GM23338 (cell line): Measurements from ENCODE around the gene PERCC1. TPM values are rescaled to one million over a fixed set of nuclear protein-coding genes. Genes with fewer than 3 reads are reported as not detected.

Experiments used
- ATAC-seq: fragments of 200-7000 bp; cut with Tn5 transposase; 3 replicates; pipeline ENCODE4 v1.9.1; 2020
- DNase-seq: peaks from one replicate; pipeline ENCODE4 v3.0.0-alpha.2; 2015; ENCODE audit warnings: low spot score
- H2AFZ ChIP-seq: fragments of 200-600 bp; sonication (generic); 2 replicates; pipeline ENCODE4 v1.8.0; 2016; ENCODE audit warnings: antibody characterized with exemption, mild to moderate bottlenecking, moderate library complexity
- H3F3A ChIP-seq: fragments of 200-600 bp; sonication (generic); replicated peaks from 2 replicates; pipeline ENCODE4 v1.8.0; 2017; ENCODE audit warnings: antibody characterized with exemption, mixed run types, low read depth
- H3K27ac ChIP-seq: fragments of 200-600 bp; sonication (generic); 2 replicates; pipeline ENCODE4 v1.6.1; 2016; ENCODE audit warnings: low read depth
- H3K27me3 ChIP-seq: fragments of 200-600 bp; sonication (generic); 2 replicates; pipeline ENCODE4 v1.8.0; 2016; ENCODE audit warnings: mild to moderate bottlenecking, mixed run types, moderate library complexity; ENCODE audit not compliant: insufficient read depth
- H3K36me3 ChIP-seq: fragments of 200-600 bp; sonication (generic); 2 replicates; pipeline ENCODE4 v1.8.0; 2016; ENCODE audit warnings: mild to moderate bottlenecking; ENCODE audit not compliant: insufficient read depth
- H3K4me1 ChIP-seq: fragments of 200-600 bp; sonication (generic); 2 replicates; pipeline ENCODE4 v1.8.0; 2016; ENCODE audit warnings: mild to moderate bottlenecking, moderate library complexity; ENCODE audit not compliant: insufficient read depth
- H3K4me2 ChIP-seq: fragments of 200-600 bp; sonication (generic); 2 replicates; pipeline ENCODE4 v1.7.1; 2017; ENCODE audit warnings: mixed run types
- H3K4me3 ChIP-seq: fragments of 200-600 bp; sonication (generic); 2 replicates; pipeline ENCODE4 v1.6.1; 2016; ENCODE audit warnings: mixed run types
- H3K79me2 ChIP-seq: fragments of 200-600 bp; sonication (generic); replicated peaks from 2 replicates; pipeline ENCODE4 v1.8.0; 2017; ENCODE audit warnings: mild to moderate bottlenecking; ENCODE audit not compliant: insufficient read depth
- H3K9me2 ChIP-seq: fragments of 200-600 bp; sonication (generic); 2 replicates; pipeline ENCODE4 v1.8.0; 2017; ENCODE audit not compliant: insufficient read depth
- H4K20me1 ChIP-seq: fragments of 200-600 bp; sonication (generic); replicated peaks from 2 replicates; pipeline ENCODE4 v1.8.0; 2017; ENCODE audit warnings: mild to moderate bottlenecking; ENCODE audit not compliant: insufficient read depth
- H3K27ac Mint-ChIP-seq: 2 replicates; pipeline ENCODE4 v1.8.0; 2020; ENCODE audit warnings: inconsistent platforms, mild to moderate bottlenecking, moderate library complexity, mixed read lengths
- H3K27me3 Mint-ChIP-seq: 3 replicates; pipeline ENCODE4 v1.8.0; 2022; ENCODE audit warnings: low read depth, mild to moderate bottlenecking, moderate library complexity, mixed read lengths, inconsistent platforms; ENCODE audit not compliant: insufficient read depth, poor library complexity
- H3K36me3 Mint-ChIP-seq: 3 replicates; pipeline ENCODE4 v1.8.0; 2021; ENCODE audit warnings: low read depth, mild to moderate bottlenecking, inconsistent platforms, moderate library complexity, mixed read lengths
- H3K4me1 Mint-ChIP-seq: 3 replicates; pipeline ENCODE4 v1.8.0; 2020; ENCODE audit warnings: mild to moderate bottlenecking, inconsistent platforms, mixed read lengths
- H3K4me3 Mint-ChIP-seq: 3 replicates; pipeline ENCODE4 v1.8.0; 2021; ENCODE audit warnings: moderate library complexity, mild to moderate bottlenecking, inconsistent platforms, mixed read lengths
- H3K9me3 Mint-ChIP-seq: 3 replicates; pipeline ENCODE4 v1.8.0; 2020; ENCODE audit warnings: moderate library complexity, mild to moderate bottlenecking, inconsistent platforms, mixed read lengths
- CREB1 ChIP-seq: fragments of 250-450 bp; sonication (Bioruptor Pico); IDR thresholded peaks from 2 replicates; pipeline ENCODE4 v1.5.0; 2020; ENCODE audit warnings: low read depth, mild to moderate bottlenecking, moderate library complexity
- CTCF ChIP-seq, 2 experiments: fragments of 200-600 bp in 1 of 2; sonication (generic) in 1 of 2; conservative IDR thresholded peaks; 2 replicates each; pipeline versions ENCODE4 v1.5.1 to v1.6.1; 2016 to 2017; ENCODE audit warnings: antibody characterized with exemption in 2 of 2, low read depth in 2 of 2, mild to moderate bottlenecking in 2 of 2, moderate library complexity in 1 of 2
- ETS1 ChIP-seq: IDR thresholded peaks from 2 replicates; pipeline ENCODE4 v1.6.1; 2016; ENCODE audit warnings: antibody characterized with exemption
- EZH2 ChIP-seq: fragments of 200-600 bp; sonication (generic); IDR thresholded peaks from one replicate; pipeline ENCODE4 v1.8.0; 2017; ENCODE audit warnings: antibody characterized with exemption, mild to moderate bottlenecking, low read depth; ENCODE audit not compliant: unreplicated experiment
- EZH2phosphoT487 ChIP-seq: fragments of 200-600 bp; sonication (generic); IDR thresholded peaks from one replicate; pipeline ENCODE4 v1.8.1; 2018; ENCODE audit warnings: antibody characterized with exemption; ENCODE audit not compliant: unreplicated experiment
- JUNB ChIP-seq: IDR thresholded peaks from one replicate; pipeline ENCODE4 v1.6.1; 2016; ENCODE audit warnings: antibody characterized with exemption; ENCODE audit not compliant: unreplicated experiment
- NANOG ChIP-seq: IDR thresholded peaks from 2 replicates; pipeline ENCODE4 v1.6.1; 2016; ENCODE audit warnings: antibody characterized with exemption, borderline replicate concordance
- POLR2AphosphoS5 ChIP-seq: IDR thresholded peaks from 2 replicates; pipeline ENCODE4 v1.6.1; 2016; ENCODE audit warnings: antibody characterized with exemption, low read depth
- REST ChIP-seq: IDR thresholded peaks from one replicate; pipeline ENCODE4 v1.6.1; 2018; ENCODE audit warnings: antibody characterized with exemption; ENCODE audit not compliant: unreplicated experiment
- STAT1 ChIP-seq: IDR thresholded peaks from one replicate; pipeline ENCODE4 v1.6.1; 2016; ENCODE audit warnings: antibody characterized with exemption; ENCODE audit not compliant: unreplicated experiment
- ZNF114 ChIP-seq: fragments of 250-450 bp; sonication (Bioruptor Pico); IDR thresholded peaks from 2 replicates; pipeline ENCODE4 v1.5.0; 2020; ENCODE audit warnings: mild to moderate bottlenecking, moderate library complexity
- ZNF331 ChIP-seq: fragments of 250-450 bp; sonication (Bioruptor Pico); IDR thresholded peaks from 2 replicates; pipeline ENCODE4 v1.5.0; 2020; ENCODE audit warnings: low read depth, mild to moderate bottlenecking, moderate library complexity
- ZNF462 ChIP-seq: fragments of 250-450 bp; sonication (Bioruptor Pico); IDR thresholded peaks from 2 replicates; pipeline ENCODE4 v1.5.0; 2020; ENCODE audit warnings: mild to moderate bottlenecking, moderate library complexity
- polyA plus RNA-seq: library from polyadenylated mRNA; unstranded; fragments of >200 nt; fragmentation: Nextera tagmentation; extraction: Ambion mirVana; gene quantifications from 2 replicates; pipeline ENCODE4 v1.2.1, GENCODE V29; 2016
- total RNA-seq: library from RNA; depleted of rRNA; stranded (reverse); fragments of >200 nt; shearing (Covaris generic); gene quantifications from 2 replicates; pipeline ENCODE4 v1.2.3, GENCODE V29; 2014

Gene PERCC1
- total and polyA plus RNA-seq, 2 experiments from 2014 or later, result not detected

GRCh38 chr16:1471569-1472194 is 40.8 kb downstream of the PERCC1 start:
- Mint-ChIP-seq H3K4me3 (no peak overlapping the region), H3K36me3 (peaks cover 3% of the 10 kb centered on the region), H3K27me3 (peaks cover 12% of the 10 kb centered on the region), H3K9me3 (peaks cover 7% of the 10 kb centered on the region; the same call in 2 of the 3 replicates), H3K27ac (0 out of 2 replicates have a peak overlapping the region, but pooled peaks have one; percentile 44), H3K4me1 (peaks cover 11% of the 10 kb centered on the region)
- ATAC-seq (no peak), DNase-seq (no peak)
- Histone ChIP-seq H3K4me2 (no peak overlapping the region), H3F3A (no peaks in the 10 kb centered on the region), H3K36me3 (no peaks in the 10 kb centered on the region), H3K27me3 (no peaks in the 10 kb centered on the region), H3K4me3 (no peak overlapping the region), H3K79me2 (peaks cover 75% of the 10 kb centered on the region), H2AFZ (no peak overlapping the region), H4K20me1 (peaks cover 30% of the 10 kb centered on the region), H3K9me2 (no peaks in the 10 kb centered on the region), H3K4me1 (peaks cover 3% of the 10 kb centered on the region; the same call in 1 of the 2 replicates), H3K27ac (no peak overlapping the region)
- TF ChIP-seq ETS1 (no peak), CTCF (conservative IDR thresholded peaks at IDR 0.05; ENCODE audit: low read depth in 2 of 2) (no peak), EZH2phosphoT487 (no peak), JUNB (no peak), STAT1 (no peak), POLR2AphosphoS5 (no peak), CREB1 (CRISPR knock-in tag) (no peak), ZNF114 (CRISPR knock-in tag) (no peak), REST (no peak), ZNF331 (CRISPR knock-in tag) (no peak), ZNF462 (CRISPR knock-in tag) (no peak), EZH2 (no peak), NANOG (no peak)
